HepG2 (cell line): ENCODE results near the gene TCF23. TPM values are rescaled to one million over a fixed set of nuclear protein-coding genes. Genes with fewer than 3 reads are reported as not detected.

Experiments used
- CC2D1A ChIP-seq: sonication (generic); formaldehyde crosslinking; IDR thresholded peaks from 2 replicates; pipeline ENCODE4 v1.8.1; 2023; ENCODE audit warnings: mild to moderate bottlenecking, missing genetic modification reagents
- CEBPZ ChIP-seq: IDR thresholded peaks from 2 replicates; pipeline ENCODE4 v1.6.1; 2012; ENCODE audit warnings: low read length, improper control_type of control experiment
- DR1 ChIP-seq: sonication (generic); formaldehyde crosslinking; IDR thresholded peaks from 2 replicates; pipeline ENCODE4 v1.8.0; 2021; ENCODE audit warnings: mild to moderate bottlenecking, missing genetic modification reagents, inconsistent platforms
- ESRRA ChIP-seq: sonication (generic); formaldehyde crosslinking; IDR thresholded peaks from 2 replicates; pipeline ENCODE4 v1.5.1; 2020; ENCODE audit warnings: mild to moderate bottlenecking, low read depth, missing genetic modification reagents
- FIP1L1 ChIP-seq: fragments of 200-400 bp; formaldehyde crosslinking; IDR thresholded peaks from 2 replicates; pipeline ENCODE4 v1.6.1; 2018; ENCODE audit warnings: low read depth, mild to moderate bottlenecking, low read length, moderate library complexity, borderline replicate concordance; ENCODE audit not compliant: insufficient read depth
- MED1 ChIP-seq: sonication (generic); formaldehyde crosslinking; IDR thresholded peaks from 2 replicates; pipeline ENCODE4 v1.4.0; 2020; ENCODE audit warnings: missing genetic modification reagents
- MTA3 ChIP-seq: sonication (generic); formaldehyde crosslinking; IDR thresholded peaks from 2 replicates; pipeline ENCODE4 v1.4.0; 2020; ENCODE audit warnings: missing genetic modification reagents
- MTERF4 ChIP-seq: sonication (generic); formaldehyde crosslinking; IDR thresholded peaks from 2 replicates; pipeline ENCODE4 v1.8.0; 2023; ENCODE audit warnings: mild to moderate bottlenecking, missing genetic modification reagents
- NFIC ChIP-seq: IDR thresholded peaks from 2 replicates; pipeline ENCODE4 v1.6.1; 2012; ENCODE audit warnings: mild to moderate bottlenecking, low read length, inconsistent platforms
- PRDM10 ChIP-seq: sonication (generic); formaldehyde crosslinking; IDR thresholded peaks from 2 replicates; pipeline ENCODE4 v1.4.0; 2020; ENCODE audit warnings: low read depth, missing genetic modification reagents
- SRSF4 ChIP-seq: fragments of 200-400 bp; formaldehyde crosslinking; IDR thresholded peaks from one replicate; pipeline ENCODE4 v1.6.1; 2018; ENCODE audit warnings: mild to moderate bottlenecking, low read depth, low read length, moderate library complexity; ENCODE audit not compliant: poor library complexity, severe bottlenecking
- TAF1 ChIP-seq: sonication (generic); formaldehyde crosslinking; IDR thresholded peaks from 2 replicates; pipeline ENCODE4 v1.4.0; 2020; ENCODE audit warnings: missing genetic modification reagents
- THAP7 ChIP-seq: sonication (generic); formaldehyde crosslinking; IDR thresholded peaks from 2 replicates; pipeline ENCODE4 v1.8.1; 2023; ENCODE audit warnings: mild to moderate bottlenecking, missing genetic modification reagents
- XRCC5 ChIP-seq: fragments of 200-400 bp; formaldehyde crosslinking; optimal IDR thresholded peaks from 2 replicates; pipeline ENCODE3; 2017; ENCODE audit warnings: mild to moderate bottlenecking, low read length
- ZBTB38 ChIP-seq: sonication (generic); formaldehyde crosslinking; IDR thresholded peaks from 2 replicates; pipeline ENCODE4 v1.5.1; 2020; ENCODE audit warnings: mild to moderate bottlenecking, missing genetic modification reagents
- ZNF143 ChIP-seq: sonication (generic); formaldehyde crosslinking; IDR thresholded peaks from 2 replicates; pipeline ENCODE4 v1.4.0; 2020; ENCODE audit warnings: missing genetic modification reagents
- ZNF564 ChIP-seq: sonication (generic); formaldehyde crosslinking; IDR thresholded peaks from 2 replicates; pipeline ENCODE4 v1.8.1; 2023; ENCODE audit warnings: mild to moderate bottlenecking, missing genetic modification reagents
- polyA plus RNA-seq, 8 experiments: library from polyadenylated mRNA; depleted of rRNA in 3 of 8; stranded (reverse) in 7 of 8; unstranded in 1 of 8; fragments of >200 nt; fragmentation: Illumina TruSeq in 4 of 8; extraction: Trizol in 4 of 8; gene quantifications; 2 replicates each; pipeline versions ENCODE4 v1.2.1 to v1.2.3, GENCODE V29; 2011 to 2016; ENCODE audit warnings: low read depth in 4 of 8, missing spikeins in 1 of 8, mixed read lengths in 1 of 8; ENCODE audit not compliant: insufficient read depth in 1 of 8
- total RNA-seq, 5 experiments: library from RNA; depleted of rRNA; stranded (reverse); fragments of >200 nt; fragmentation: Illumina TruSeq; extraction: Trizol; gene quantifications; 2 replicates each; pipeline ENCODE4 v1.2.3, GENCODE V29; 2016; ENCODE audit warnings: low read depth in 1 of 5

TCF23 gene
- total and polyA plus RNA-seq, 2 of the 13 experiments (the other 11 are each of a cell fraction or from before 2014, with no cell fraction given), result 0.02 to 1.4 TPM

- TF ChIP-seq CEBPZ (no peak), ZNF564 (no peak), MED1 (peak; percentile 92), CC2D1A (peak; percentile 19; the same call in 1 of the 2 replicates), MTERF4 (CRISPR knock-in tag) (no peak), NFIC (no peak), XRCC5 (no peak), DR1 (CRISPR knock-in tag) (no peak), MTA3 (CRISPR knock-in tag) (no peak), ZBTB38 (CRISPR knock-in tag) (peak; percentile 53; the same call in 1 of the 2 replicates), FIP1L1 (no peak), SRSF4 (no peak), ZNF143 (CRISPR knock-in tag) (no peak), PRDM10 (no peak), TAF1 (CRISPR knock-in tag) (no peak), THAP7 (CRISPR knock-in tag) (no peak), ESRRA (CRISPR knock-in tag) (no peak; the same call in 1 of the 2 replicates)
These were observed 36.7 kb downstream of the TCF23 start (continued) for GRCh38 chr2:27185331-27186026.
